GM12892 (cell line): ENCODE data around the gene TSPO.

ENCODE experiments used
- POLR2A ChIP-seq: IDR thresholded peaks from 2 replicates; pipeline ENCODE4 v1.6.1; 2011; ENCODE audit warnings: low read depth, low read length, control low read depth
- POLR2AphosphoS5 ChIP-seq: IDR thresholded peaks from 2 replicates; pipeline ENCODE4 v1.6.1; 2011; ENCODE audit warnings: low read depth, low read length, control low read depth

DNA sequence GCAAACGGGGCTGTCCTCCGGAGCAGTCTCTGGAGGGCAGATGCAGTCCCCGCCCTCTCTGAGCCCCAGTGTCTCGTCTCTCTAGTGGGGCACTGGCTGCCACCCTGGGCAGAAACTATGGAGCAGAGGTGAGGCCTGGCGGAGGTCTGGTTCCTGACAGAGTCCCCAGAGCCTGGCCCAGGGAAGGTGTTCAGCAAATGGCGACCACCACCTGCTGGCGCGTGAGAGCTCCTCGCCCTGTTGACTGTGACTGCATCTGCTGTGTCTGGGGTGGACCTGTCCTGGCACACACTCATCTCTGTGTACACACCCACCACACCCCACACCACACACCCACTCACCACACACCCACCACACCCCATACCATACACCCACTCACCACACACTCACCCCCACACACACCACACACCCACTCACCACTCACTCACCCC, 53.9 kb downstream of the TSPO start:
- TF ChIP-seq POLR2AphosphoS5 (no peak), POLR2A (no peak)
